ENCODE results near the gene SLC24A4. TPM values are rescaled to one million over a fixed set of nuclear protein-coding genes. Genes with fewer than 3 reads are reported as not detected.

The SLC24A4 gene
- total and polyA plus RNA-seq, 5 donors from 2014 or later = 0.91 TPM; not detected in 4

DNA sequence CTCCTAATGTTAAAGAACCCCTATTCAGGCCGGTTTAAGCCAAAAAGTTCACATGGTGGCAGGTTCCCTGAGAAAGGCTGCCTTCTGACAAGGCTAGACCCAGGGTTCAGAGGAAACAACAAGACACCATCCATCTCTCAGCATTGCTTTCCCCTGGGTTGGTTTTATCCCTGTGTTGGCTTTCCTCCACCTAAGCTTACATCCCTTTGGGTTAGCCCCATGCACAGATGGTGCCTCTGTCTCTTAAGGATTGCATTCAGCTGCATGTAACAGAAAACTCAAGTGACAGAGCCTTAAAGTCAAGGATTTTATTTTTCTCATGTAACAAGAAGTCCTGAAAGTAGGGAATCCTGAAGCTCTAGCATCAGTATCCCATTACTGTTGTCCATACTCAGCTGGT, 147.8 kb downstream of the SLC24A4 start:
- no peaks in the 10 kb centered on the region for H3K4me1 ChIP-seq (ENCODE audit: control insufficient read depth, insufficient read depth, low read length, poor library complexity, severe bottlenecking)
- H3K9me3 Mint-ChIP-seq = peaks cover 0 to 14% (median 6%) of the 10 kb centered on the region in 7 donors

DNA sequence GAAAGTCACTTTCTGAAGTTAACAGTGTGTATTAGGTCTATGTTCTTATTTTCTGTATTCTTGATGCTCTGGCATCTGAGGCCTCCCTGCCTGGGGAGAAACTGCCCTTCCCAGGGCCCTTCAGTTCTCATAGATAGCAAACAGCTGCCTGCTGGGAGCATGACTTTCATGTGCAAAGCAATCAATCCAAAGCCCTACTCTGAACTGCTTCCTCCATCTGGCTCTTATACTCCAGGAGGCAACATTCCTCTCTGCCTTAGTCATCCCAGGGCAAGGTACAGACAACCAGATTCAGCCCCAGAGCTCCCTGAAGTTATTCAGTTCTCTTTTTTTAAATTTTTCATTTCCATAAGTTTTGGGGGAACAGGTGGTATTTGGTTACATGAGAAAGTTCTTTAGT, 149.0 kb downstream of the SLC24A4 start:
- DNase-seq = no peak
- ATAC-seq (ENCODE audit: low read depth in 2 of 2) = no peak
- Histone ChIP-seq H3K27ac (ENCODE audit: insufficient read depth, low read length, poor library complexity, severe bottlenecking) (no peak overlapping the region), H3K36me3 (ENCODE audit: control insufficient read depth, insufficient read depth, low read length) (no peaks in the 10 kb centered on the region), H3K9me3 (ENCODE audit: control insufficient read depth in 2 of 2, low read length in 2 of 2) (peaks cover 5 to 8% of the 10 kb centered on the region in 2 experiments), H3K4me3 (ENCODE audit: low read depth, low read length) (no peak overlapping the region), H3K4me1 (ENCODE audit: control insufficient read depth, insufficient read depth, low read length, poor library complexity, severe bottlenecking) (no peaks in the 10 kb centered on the region), H3K27me3 (ENCODE audit: control insufficient read depth, insufficient read depth, low read length) (no peaks in the 10 kb centered on the region)
- no peak overlapping the region for H3K27ac Mint-ChIP-seq
- H3K4me1 Mint-ChIP-seq = no peaks in the 10 kb centered on the region
- no peak overlapping the region for H3K4me3 Mint-ChIP-seq
- no peaks in the 10 kb centered on the region for H3K36me3 Mint-ChIP-seq
- peaks cover 10% of the 10 kb centered on the region for H3K27me3 Mint-ChIP-seq
- H3K9me3 Mint-ChIP-seq = peaks cover 0 to 13% (median 5%) of the 10 kb centered on the region in 7 donors

More for the DNA sequence above, 147.8 kb downstream of the SLC24A4 start:
- DNase-seq = no peak
- no peak overlapping the region for H3K27ac Mint-ChIP-seq
- H3K9me3 ChIP-seq (ENCODE audit: control insufficient read depth in 2 of 2, low read length in 2 of 2) = peaks cover 11 to 13% of the 10 kb centered on the region in 2 experiments
- no peak overlapping the region for H3K4me3 ChIP-seq (ENCODE audit: low read depth, low read length)
- H3K4me1 Mint-ChIP-seq = no peaks in the 10 kb centered on the region
- no peaks in the 10 kb centered on the region for H3K27me3 ChIP-seq (ENCODE audit: control insufficient read depth, insufficient read depth, low read length)
- H3K27me3 Mint-ChIP-seq = peaks cover 10% of the 10 kb centered on the region
- no peaks in the 10 kb centered on the region for H3K36me3 Mint-ChIP-seq
- H3K36me3 ChIP-seq (ENCODE audit: control insufficient read depth, insufficient read depth, low read length) = no peaks in the 10 kb centered on the region
- no peak overlapping the region for H3K4me3 Mint-ChIP-seq
- H3K27ac ChIP-seq (ENCODE audit: insufficient read depth, low read length, poor library complexity, severe bottlenecking) = no peak overlapping the region
- ATAC-seq (ENCODE audit: low read depth in 2 of 2) = no peak

DNA sequence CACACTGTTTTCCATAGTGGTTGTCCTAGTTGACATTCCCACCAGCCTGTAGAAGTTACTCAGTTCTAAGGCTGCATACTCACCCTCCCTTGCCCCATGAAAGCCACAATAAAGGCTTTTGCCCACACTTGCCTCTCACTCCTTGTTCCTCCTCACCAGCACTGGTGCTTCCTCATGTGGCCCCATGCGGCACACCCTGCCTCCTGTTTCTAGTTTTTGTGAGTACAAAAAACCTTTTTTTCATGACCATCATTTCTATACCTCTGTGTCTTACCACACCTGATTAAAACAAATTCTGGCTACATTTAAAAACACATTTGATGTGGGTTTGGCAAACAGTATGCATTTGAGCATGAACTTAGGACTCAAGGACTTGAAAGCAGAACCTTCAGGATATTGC, 149.9 kb downstream of the SLC24A4 start:
- no peaks in the 10 kb centered on the region for H3K36me3 ChIP-seq (ENCODE audit: control insufficient read depth, insufficient read depth, low read length)
- DNase-seq = no peak
- H3K27me3 ChIP-seq (ENCODE audit: control insufficient read depth, insufficient read depth, low read length) = no peaks in the 10 kb centered on the region
- Mint-ChIP-seq H3K27ac (peak overlapping the region in 1 of 3 donors; percentile 40), H3K4me3 (no peak overlapping the region), H3K27me3 (peaks cover 10% of the 10 kb centered on the region), H3K36me3 (no peaks in the 10 kb centered on the region), H3K4me1 (no peaks in the 10 kb centered on the region), H3K9me3 (peaks cover 0 to 9% (median 1%) of the 10 kb centered on the region in 7 donors)
- H3K4me1 ChIP-seq (ENCODE audit: control insufficient read depth, insufficient read depth, low read length, poor library complexity, severe bottlenecking) = no peaks in the 10 kb centered on the region
- H3K9me3 ChIP-seq (ENCODE audit: control insufficient read depth in 2 of 2, low read length in 2 of 2) = no peaks in the 10 kb centered on the region
- no peak overlapping the region for H3K4me3 ChIP-seq (ENCODE audit: low read depth, low read length)
- H3K27ac ChIP-seq (ENCODE audit: insufficient read depth, low read length, poor library complexity, severe bottlenecking) = no peak overlapping the region
- ATAC-seq (ENCODE audit: low read depth in 2 of 2) = no peak

DNA sequence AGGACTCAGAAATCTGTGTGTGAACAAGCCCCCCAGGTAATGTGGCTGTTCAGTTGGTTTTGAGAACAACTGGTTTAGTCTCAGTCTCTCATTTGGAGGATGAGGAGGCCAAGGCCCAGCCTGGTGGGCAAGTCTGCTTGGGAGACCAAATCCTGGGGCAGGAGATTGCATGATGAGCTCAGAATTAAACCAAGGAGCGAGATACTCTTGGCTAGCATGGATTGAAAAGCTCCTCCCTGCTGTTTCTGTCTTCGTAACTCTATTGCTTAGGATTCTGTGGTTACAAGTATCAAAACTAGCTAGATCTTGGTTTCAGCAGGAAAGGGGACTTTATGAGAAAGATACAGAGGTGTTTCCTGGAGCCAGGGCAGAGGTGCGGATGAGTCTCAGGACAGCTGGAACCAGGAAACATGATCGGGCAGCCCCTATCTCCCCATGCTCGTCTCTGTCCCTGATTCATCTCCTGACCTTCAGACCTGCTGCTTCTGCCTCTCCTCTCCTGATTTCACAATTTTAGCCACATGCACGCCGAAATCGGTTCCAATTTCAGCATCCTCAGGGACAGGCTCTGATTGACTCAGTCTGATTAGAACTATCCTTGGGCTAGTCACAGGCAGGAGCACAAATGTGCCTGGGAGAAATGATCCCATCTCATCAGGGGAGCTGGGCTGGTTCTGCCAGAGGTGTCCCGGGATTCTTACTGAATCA, 150.4 kb downstream of the SLC24A4 start:
- no peak overlapping the region for H3K4me3 ChIP-seq (ENCODE audit: low read depth, low read length)
- H3K4me3 Mint-ChIP-seq = no peak overlapping the region
- no peaks in the 10 kb centered on the region for H3K36me3 ChIP-seq (ENCODE audit: control insufficient read depth, insufficient read depth, low read length)
- no peaks in the 10 kb centered on the region for H3K4me1 ChIP-seq (ENCODE audit: control insufficient read depth, insufficient read depth, low read length, poor library complexity, severe bottlenecking)
- H3K27me3 Mint-ChIP-seq = peaks cover 11% of the 10 kb centered on the region
- peak overlapping the region in 1 of 3 donors; percentile 12 for H3K27ac Mint-ChIP-seq
- ATAC-seq (ENCODE audit: low read depth in 2 of 2) (no peak), DNase-seq (no peak)
- no peaks in the 10 kb centered on the region for H3K27me3 ChIP-seq (ENCODE audit: control insufficient read depth, insufficient read depth, low read length)
- no peaks in the 10 kb centered on the region for H3K4me1 Mint-ChIP-seq
- H3K9me3 ChIP-seq (ENCODE audit: control insufficient read depth in 2 of 2, low read length in 2 of 2) = no peaks in the 10 kb centered on the region
- H3K9me3 Mint-ChIP-seq = peaks cover 0 to 9% (median 1%) of the 10 kb centered on the region in 7 donors
- H3K27ac ChIP-seq (ENCODE audit: insufficient read depth, low read length, poor library complexity, severe bottlenecking) = no peak overlapping the region
- no peaks in the 10 kb centered on the region for H3K36me3 Mint-ChIP-seq

DNA sequence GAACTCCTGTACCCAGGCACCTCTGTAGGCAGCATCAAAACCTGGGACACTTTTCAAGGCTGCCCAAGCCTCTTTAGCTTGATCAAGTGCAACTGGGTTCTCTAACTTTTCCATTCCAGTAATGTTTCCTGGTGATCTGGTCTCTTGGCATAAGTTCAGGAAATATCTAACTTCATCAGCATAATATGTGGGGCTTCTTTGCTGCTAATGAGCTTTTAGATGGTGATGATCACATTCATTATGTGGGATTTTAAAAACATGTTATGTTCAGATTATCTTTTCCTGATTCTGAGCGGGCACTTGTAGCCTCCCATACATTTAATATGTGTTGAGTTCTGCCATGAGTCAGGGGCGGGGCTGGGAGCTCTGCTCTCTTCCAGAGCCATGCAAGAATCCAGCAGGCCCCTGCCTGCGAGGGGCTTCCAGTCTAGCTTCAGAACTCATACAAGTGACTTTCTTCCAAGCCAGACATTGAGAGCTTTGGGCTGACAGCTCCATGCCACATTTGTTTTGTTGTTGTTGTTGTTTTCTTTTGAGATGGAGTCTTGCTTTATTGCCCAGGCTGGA, 151.1 kb downstream of the SLC24A4 start:
- ATAC-seq (ENCODE audit: low read depth in 2 of 2) = no peak
- Histone ChIP-seq H3K4me1 (ENCODE audit: control insufficient read depth, insufficient read depth, low read length, poor library complexity, severe bottlenecking) (no peaks in the 10 kb centered on the region), H3K27ac (ENCODE audit: insufficient read depth, low read length, poor library complexity, severe bottlenecking) (no peak overlapping the region)

DNA sequence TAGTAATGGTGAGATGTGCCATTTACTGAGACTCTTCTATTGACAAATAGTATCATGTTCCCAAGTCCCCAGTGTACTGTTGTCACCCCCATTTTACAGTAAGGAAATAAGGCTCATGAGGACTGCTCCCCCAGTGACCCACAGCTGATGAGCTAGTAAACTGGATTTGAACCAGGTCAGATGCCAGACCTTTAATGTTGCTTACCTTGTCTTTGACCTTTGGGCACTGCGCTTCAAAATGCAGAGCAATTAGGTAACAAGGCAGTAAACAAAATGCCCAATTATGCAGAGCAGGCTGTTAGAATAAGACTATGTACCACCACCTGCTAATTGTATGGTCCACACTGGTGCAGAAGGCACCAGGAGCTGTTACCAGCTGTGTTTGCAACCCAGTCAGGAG, 152.1 kb downstream of the SLC24A4 start:
- H3K27me3 Mint-ChIP-seq = peaks cover 26% of the 10 kb centered on the region
- no peaks in the 10 kb centered on the region for H3K4me1 ChIP-seq (ENCODE audit: control insufficient read depth, insufficient read depth, low read length, poor library complexity, severe bottlenecking)
- H3K9me3 Mint-ChIP-seq = peaks cover 0 to 5% (median 3%) of the 10 kb centered on the region in 7 donors
- peaks cover 4% of the 10 kb centered on the region for H3K36me3 Mint-ChIP-seq
- ATAC-seq (ENCODE audit: low read depth in 2 of 2) (no peak), DNase-seq (no peak)
- no peak overlapping the region for H3K4me3 Mint-ChIP-seq
- H3K4me1 Mint-ChIP-seq = no peaks in the 10 kb centered on the region
- no peak overlapping the region for H3K4me3 ChIP-seq (ENCODE audit: low read depth, low read length)
- H3K36me3 ChIP-seq (ENCODE audit: control insufficient read depth, insufficient read depth, low read length) = no peaks in the 10 kb centered on the region
- H3K27ac ChIP-seq (ENCODE audit: insufficient read depth, low read length, poor library complexity, severe bottlenecking) = no peak overlapping the region
- no peaks in the 10 kb centered on the region for H3K27me3 ChIP-seq (ENCODE audit: control insufficient read depth, insufficient read depth, low read length)
- H3K27ac Mint-ChIP-seq = no peak overlapping the region
- no peaks in the 10 kb centered on the region for H3K9me3 ChIP-seq (ENCODE audit: control insufficient read depth in 2 of 2, low read length in 2 of 2)

More for the DNA sequence above, 151.1 kb downstream of the SLC24A4 start:
- Histone ChIP-seq H3K4me3 (ENCODE audit: low read depth, low read length) (no peak overlapping the region), H3K36me3 (ENCODE audit: control insufficient read depth, insufficient read depth, low read length) (no peaks in the 10 kb centered on the region), H3K9me3 (ENCODE audit: control insufficient read depth in 2 of 2, low read length in 2 of 2) (no peaks in the 10 kb centered on the region), H3K27me3 (ENCODE audit: control insufficient read depth, insufficient read depth, low read length) (no peaks in the 10 kb centered on the region)
- peaks cover under 1% of the 10 kb centered on the region for H3K36me3 Mint-ChIP-seq
- H3K4me3 Mint-ChIP-seq = no peak overlapping the region
- H3K27ac Mint-ChIP-seq = no peak overlapping the region
- H3K9me3 Mint-ChIP-seq = peaks cover 0 to 5% (median 3%) of the 10 kb centered on the region in 7 donors
- peaks cover 17% of the 10 kb centered on the region for H3K27me3 Mint-ChIP-seq
- no peaks in the 10 kb centered on the region for H3K4me1 Mint-ChIP-seq
- no peak for DNase-seq

DNA sequence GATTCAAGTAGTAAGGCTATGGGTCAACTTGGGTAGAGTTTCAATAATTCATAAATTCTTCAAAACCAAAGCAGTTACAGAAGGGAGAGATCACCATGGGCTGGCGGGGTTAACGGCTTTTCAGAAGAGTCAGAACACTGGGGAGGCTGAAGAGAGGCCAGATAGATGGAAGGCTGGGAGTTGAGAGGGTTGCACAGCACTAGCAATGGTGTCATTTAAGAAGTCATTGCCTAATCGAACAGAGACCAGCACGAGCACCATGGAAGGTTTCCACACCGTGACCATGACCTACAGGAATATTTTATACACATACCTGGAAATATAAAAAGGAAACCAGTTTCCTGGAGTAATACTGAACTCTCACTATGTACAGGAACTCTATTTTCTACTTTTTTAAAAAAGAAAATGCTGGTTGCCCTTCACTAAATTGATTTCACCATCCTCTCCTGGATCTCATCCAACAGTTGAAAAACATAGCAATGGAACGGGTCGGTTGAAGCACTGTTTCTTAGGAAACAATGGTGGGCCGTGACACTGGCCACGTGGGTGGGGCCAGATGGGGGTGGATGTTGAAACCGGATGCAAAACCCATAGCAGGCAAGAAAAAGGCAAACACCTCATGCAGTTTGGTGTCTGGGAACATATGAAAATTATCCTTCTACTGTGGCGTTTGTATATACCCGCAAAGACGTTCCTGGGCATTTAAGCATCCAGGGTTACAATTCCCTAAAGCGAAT, 152.7 kb downstream of the SLC24A4 start:
- Mint-ChIP-seq H3K9me3 (peaks cover 0 to 5% (median 3%) of the 10 kb centered on the region in 7 donors), H3K4me3 (no peak overlapping the region), H3K27me3 (peaks cover 29% of the 10 kb centered on the region), H3K4me1 (no peaks in the 10 kb centered on the region), H3K27ac (no peak overlapping the region), H3K36me3 (peaks cover 4% of the 10 kb centered on the region)
- H3K27me3 ChIP-seq (ENCODE audit: control insufficient read depth, insufficient read depth, low read length) = no peaks in the 10 kb centered on the region
- no peak for ATAC-seq (ENCODE audit: low read depth in 2 of 2)
- H3K9me3 ChIP-seq (ENCODE audit: control insufficient read depth in 2 of 2, low read length in 2 of 2) = no peaks in the 10 kb centered on the region
- no peak overlapping the region for H3K27ac ChIP-seq (ENCODE audit: insufficient read depth, low read length, poor library complexity, severe bottlenecking)
- H3K4me1 ChIP-seq (ENCODE audit: control insufficient read depth, insufficient read depth, low read length, poor library complexity, severe bottlenecking) = no peaks in the 10 kb centered on the region
- no peak for DNase-seq
- H3K4me3 ChIP-seq (ENCODE audit: low read depth, low read length) = no peak overlapping the region
- no peaks in the 10 kb centered on the region for H3K36me3 ChIP-seq (ENCODE audit: control insufficient read depth, insufficient read depth, low read length)
